Prostate gland (tissue), 2 donors: ENCODE results near the gene MCM10.

ENCODE experiments used
- POLR2AphosphoS5 ChIP-seq: sonication (generic); formaldehyde crosslinking; IDR thresholded peaks from one replicate; pipeline ENCODE4 v1.6.1; 2017; ENCODE audit warnings: antibody characterized with exemption
- TF ChIP-seq, protein P1 (sequence below), 4 experiments: fragments of 200-600 bp in 2 of 4; fragments of 450-650 bp in 2 of 4; sonication (generic) in 2 of 4; IDR thresholded peaks; 1 replicate in 3 of 4; 2 replicates in 1 of 4; pipeline ENCODE4 v1.5.1; 2016 to 2019; ENCODE audit warnings: antibody characterized with exemption in 4 of 4, mild to moderate bottlenecking in 2 of 4, moderate library complexity in 2 of 4

DNA sequence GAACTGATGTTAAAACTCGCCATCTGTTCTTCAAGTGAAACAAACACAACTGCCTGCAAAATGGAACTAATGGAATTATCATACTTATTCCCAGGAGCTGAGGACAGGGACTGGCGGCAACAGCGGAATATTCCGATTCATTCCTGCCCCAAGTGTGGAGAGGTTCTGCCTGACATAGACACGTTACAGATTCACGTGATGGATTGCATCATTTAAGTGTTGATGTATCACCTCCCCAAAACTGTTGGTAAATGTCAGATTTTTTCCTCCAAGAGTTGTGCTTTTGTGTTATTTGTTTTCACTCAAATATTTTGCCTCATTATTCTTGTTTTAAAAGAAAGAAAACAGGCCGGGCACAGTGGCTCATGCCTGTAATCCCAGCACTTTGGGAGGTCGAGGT lies 24.7 kb upstream of the MCM10 start:
- TF ChIP-seq, protein P1, sequence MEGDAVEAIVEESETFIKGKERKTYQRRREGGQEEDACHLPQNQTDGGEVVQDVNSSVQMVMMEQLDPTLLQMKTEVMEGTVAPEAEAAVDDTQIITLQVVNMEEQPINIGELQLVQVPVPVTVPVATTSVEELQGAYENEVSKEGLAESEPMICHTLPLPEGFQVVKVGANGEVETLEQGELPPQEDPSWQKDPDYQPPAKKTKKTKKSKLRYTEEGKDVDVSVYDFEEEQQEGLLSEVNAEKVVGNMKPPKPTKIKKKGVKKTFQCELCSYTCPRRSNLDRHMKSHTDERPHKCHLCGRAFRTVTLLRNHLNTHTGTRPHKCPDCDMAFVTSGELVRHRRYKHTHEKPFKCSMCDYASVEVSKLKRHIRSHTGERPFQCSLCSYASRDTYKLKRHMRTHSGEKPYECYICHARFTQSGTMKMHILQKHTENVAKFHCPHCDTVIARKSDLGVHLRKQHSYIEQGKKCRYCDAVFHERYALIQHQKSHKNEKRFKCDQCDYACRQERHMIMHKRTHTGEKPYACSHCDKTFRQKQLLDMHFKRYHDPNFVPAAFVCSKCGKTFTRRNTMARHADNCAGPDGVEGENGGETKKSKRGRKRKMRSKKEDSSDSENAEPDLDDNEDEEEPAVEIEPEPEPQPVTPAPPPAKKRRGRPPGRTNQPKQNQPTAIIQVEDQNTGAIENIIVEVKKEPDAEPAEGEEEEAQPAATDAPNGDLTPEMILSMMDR (IDR thresholded peaks at IDR 0.05) = no peak
- no peak for TF ChIP-seq POLR2AphosphoS5
